Effector memory CD4-positive, alpha-beta T cell (primary cell): Measurements from ENCODE around the gene NR2F1.

Experiments
- DNase-seq, 3 donors: peaks; one replicate each; pipeline ENCODE4 v3.0.0-alpha.2; 2020
- H3K27ac ChIP-seq: 2 replicates; pipeline ENCODE4 v1.7.0; 2013; ENCODE audit warnings: mild to moderate bottlenecking, low read length, moderate library complexity; ENCODE audit not compliant: insufficient read depth, poor library complexity, severe bottlenecking
- H3K27me3 ChIP-seq: replicated peaks from 2 replicates; pipeline ENCODE4 v1.7.0; 2013; ENCODE audit warnings: mild to moderate bottlenecking, low read length; ENCODE audit not compliant: insufficient read depth, control insufficient read depth, poor library complexity, severe bottlenecking
- H3K36me3 ChIP-seq: 2 replicates; pipeline ENCODE4 v1.7.0; 2013; ENCODE audit warnings: mild to moderate bottlenecking, low read length, moderate library complexity; ENCODE audit not compliant: control insufficient read depth, insufficient read depth
- H3K4me1 ChIP-seq: 2 replicates; pipeline ENCODE4 v1.7.0; 2013; ENCODE audit warnings: low read length, mild to moderate bottlenecking; ENCODE audit not compliant: control insufficient read depth, insufficient read depth, poor library complexity, severe bottlenecking
- H3K4me3 ChIP-seq: 2 replicates; pipeline ENCODE4 v1.7.0; 2013; ENCODE audit warnings: low read length, low read depth, mild to moderate bottlenecking; ENCODE audit not compliant: insufficient read depth, poor library complexity, severe bottlenecking
- H3K9me3 ChIP-seq: 2 replicates; pipeline ENCODE4 v1.7.0; 2013; ENCODE audit warnings: mild to moderate bottlenecking, low read length, moderate library complexity; ENCODE audit not compliant: control insufficient read depth

The NR2F1 gene

DNA sequence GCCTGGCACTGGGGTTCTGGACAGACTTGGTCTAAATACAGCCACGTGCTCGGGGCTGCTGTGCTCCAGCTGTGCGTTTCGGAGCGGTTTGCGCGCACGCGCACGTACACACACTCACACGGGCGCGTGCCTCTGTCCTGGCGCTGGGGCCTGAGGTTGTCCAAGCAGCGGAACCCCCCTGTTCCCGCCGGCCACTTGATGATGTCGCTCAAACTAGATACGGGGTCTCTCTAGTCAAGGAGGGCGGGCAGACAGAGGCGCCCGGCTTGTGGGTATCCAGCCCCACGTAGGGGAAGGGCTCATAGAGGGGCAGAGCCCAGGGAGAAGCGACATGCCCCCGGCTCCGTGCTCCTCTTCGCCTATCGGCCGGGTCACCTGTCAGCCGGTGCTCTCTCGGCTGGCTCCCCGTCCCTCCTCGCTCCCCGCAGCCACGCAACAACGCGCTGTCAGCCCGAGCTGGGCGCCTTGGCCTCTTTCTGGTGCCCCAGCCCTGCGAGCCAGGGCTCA, 10.9 kb upstream of the NR2F1 start:
- Histone ChIP-seq H3K27me3 (peaks cover 69% of the 10 kb centered on the region), H3K4me3 (no peak overlapping the region), H3K27ac (no peak overlapping the region), H3K4me1 (peaks cover 22% of the 10 kb centered on the region), H3K9me3 (no peaks in the 10 kb centered on the region), H3K36me3 (no peaks in the 10 kb centered on the region)
- no peak for DNase-seq

DNA sequence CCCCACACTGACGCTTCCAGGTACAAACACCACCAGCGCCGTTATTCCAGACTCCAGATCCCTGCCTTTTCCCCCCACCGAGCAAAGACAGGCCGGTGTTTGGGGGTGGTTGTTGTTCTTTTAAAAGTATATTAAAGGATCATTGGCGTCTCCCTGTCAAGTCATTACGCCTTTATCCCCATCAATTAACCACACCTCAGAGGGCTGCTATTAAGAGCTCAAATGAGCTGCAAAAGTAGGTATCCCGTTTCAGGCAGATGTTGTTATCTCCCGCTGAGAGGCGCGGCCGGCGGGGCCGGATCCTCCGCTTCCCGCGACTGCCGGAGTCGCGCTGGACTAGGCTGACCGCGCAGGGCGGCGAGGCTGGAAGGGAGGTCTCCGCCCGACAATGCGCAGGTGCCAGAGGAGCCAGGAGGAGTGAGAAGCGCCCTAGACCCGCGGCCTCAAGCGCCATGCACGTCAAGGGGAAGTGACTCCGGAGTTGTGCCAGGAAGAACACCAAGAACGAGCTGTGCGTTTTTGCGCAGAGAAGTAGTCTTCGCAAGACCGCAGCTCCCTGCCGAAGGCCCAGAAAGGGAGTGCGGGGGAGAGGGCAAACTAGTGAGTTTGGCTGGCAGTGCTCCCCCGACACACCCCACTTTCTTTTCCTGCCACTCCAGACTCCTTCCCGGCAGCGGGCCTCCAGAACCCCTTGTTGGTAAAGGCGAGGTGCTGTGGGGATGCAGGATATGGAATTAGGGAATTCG, 10.2 kb upstream of the NR2F1 start:
- DNase-seq: no peak
- H3K36me3 ChIP-seq: no peaks in the 10 kb centered on the region
- H3K4me1 ChIP-seq: peaks cover 22% of the 10 kb centered on the region
- no peak overlapping the region for H3K27ac ChIP-seq
- no peaks in the 10 kb centered on the region for H3K9me3 ChIP-seq
- no peak overlapping the region for H3K4me3 ChIP-seq
- peaks cover 69% of the 10 kb centered on the region for H3K27me3 ChIP-seq

DNA sequence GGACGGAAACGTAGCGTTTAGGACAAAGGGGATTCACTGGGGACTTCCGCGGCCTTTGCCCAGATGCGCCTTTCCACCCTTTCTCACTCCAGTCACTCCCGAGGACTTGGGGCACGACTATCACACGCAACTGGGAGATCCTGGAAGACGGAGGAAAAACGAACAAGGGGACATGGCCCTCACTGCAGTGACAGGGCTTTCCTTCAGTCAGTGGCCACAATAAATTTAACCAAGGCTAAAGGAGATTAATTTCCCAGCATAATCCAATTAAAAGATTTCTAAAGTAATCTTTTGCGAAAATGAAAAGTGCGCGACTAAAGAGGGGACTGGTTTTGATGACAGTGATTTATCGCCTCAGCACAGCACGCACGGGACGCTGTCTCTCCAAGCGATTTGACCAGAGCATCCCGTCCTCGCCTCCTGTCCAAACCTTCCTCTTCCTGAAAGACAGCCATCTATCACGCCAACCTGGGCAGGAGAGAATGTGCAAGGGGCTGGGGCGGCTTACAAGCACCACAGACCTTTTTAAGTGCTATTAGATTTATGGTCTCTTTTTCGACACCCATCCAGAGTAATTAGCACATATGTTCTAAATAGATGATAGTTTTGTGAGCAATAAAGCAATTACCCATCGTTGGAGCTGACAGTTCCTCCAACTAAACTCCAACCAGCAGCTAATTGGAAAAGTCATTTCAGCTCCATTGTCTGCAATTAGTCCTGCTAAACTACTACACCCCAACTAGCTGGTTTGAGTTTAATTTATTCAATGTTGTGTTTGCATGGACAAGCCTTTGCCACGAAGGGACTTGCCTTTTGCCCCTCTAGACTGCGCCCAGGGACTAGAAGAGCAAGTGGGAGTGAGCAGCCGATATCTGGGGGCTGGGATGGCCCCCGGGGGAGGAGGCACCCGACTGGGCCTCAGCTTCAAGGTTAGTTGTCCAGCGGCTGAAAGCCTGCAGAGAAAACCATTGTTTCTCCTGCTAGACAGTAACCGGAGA, 9.4 kb upstream of the NR2F1 start:
- peaks cover 73% of the 10 kb centered on the region for H3K27me3 ChIP-seq
- H3K4me1 ChIP-seq: peaks cover 23% of the 10 kb centered on the region
- no peak for DNase-seq
- H3K4me3 ChIP-seq: no peak overlapping the region
- H3K9me3 ChIP-seq: no peaks in the 10 kb centered on the region
- H3K36me3 ChIP-seq: no peaks in the 10 kb centered on the region
- H3K27ac ChIP-seq: no peak overlapping the region

DNA sequence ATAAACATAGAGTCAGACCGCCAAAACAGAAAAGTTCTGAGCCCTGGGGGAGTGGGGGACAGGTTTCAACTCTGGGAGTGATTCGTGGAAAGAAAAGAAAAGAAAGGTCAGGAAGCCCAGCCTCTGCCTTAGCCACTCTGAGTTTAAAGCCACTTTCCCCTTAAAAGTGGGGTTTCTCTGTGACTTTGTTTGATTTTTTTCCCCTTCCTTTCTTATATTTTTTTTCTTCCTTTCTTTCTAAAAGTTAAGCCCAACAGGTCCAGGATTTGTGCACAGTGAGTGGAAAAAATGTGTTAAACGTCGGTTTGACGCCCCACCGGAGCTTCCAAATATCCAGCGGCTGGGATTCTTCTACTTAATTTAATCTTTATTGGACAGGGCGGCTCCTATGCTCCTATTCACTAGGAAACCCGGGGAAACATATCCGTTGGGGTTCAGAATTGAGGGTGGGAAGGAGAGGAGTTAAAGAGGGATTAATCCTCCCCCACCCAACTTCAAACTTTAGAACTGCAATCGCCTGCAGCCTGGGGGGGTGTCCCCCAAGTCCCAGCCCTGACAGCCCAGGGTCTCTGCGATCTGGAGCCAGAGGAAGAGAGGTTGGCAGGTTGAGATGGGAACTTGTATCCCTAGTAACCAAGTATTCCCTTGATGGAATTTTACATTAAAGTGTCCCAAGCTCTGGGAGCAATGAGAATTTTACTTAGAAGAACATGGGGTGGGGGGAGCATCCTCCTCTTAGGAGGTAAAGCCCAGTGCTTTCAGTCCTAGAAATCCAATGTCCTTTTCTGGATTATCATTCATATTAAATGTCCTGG, 8.3 kb upstream of the NR2F1 start:
- Histone ChIP-seq H3K27me3 (peaks cover 79% of the 10 kb centered on the region), H3K4me1 (peaks cover 33% of the 10 kb centered on the region), H3K36me3 (no peaks in the 10 kb centered on the region), H3K27ac (no peak overlapping the region), H3K9me3 (no peaks in the 10 kb centered on the region), H3K4me3 (no peak overlapping the region)
- no peak for DNase-seq

DNA sequence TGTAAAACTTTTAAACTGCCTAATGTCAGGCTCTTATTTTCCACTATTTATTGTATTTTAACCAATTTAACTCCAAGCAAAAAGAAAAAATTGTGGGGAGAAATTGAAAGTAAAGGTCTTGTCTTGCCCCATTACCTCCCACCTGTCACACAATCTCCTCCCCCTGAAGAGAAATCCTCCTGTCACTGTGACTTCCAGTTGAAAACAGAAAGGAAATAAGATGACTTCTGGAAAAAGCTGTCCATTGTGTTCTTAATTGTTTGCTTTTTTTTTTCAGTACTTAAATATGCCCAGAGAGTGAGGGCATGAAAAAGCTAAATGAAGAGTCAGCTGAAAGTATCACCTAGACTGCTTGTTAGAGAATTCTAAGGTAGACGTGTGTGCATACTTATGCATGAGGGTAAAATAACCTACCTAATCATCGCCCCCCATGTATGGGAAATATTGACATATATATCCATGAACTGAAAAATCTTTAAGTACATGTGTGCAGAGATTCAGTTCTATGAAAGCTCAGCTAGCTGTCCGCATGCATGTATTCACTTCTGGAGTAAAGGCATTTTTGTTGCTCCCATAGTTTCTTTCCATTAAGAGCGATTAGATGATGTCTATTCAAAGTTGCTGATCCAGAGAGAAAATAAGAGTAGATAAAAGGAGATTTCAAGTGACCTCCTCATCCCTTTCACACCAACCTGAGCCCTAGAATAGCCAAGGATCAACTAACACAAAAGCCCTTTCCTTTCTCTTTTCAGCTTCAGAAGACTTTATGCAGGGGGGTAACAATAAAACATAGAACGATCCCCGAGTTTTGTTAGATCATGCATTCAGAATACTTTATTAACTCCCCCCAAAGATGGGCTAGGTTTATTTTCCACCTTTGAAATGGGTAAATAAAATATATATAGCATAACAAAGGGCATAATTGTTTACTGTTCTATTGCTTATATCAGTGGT, 7.3 kb upstream of the NR2F1 start:
- peaks cover 78% of the 10 kb centered on the region for H3K27me3 ChIP-seq

DNA sequence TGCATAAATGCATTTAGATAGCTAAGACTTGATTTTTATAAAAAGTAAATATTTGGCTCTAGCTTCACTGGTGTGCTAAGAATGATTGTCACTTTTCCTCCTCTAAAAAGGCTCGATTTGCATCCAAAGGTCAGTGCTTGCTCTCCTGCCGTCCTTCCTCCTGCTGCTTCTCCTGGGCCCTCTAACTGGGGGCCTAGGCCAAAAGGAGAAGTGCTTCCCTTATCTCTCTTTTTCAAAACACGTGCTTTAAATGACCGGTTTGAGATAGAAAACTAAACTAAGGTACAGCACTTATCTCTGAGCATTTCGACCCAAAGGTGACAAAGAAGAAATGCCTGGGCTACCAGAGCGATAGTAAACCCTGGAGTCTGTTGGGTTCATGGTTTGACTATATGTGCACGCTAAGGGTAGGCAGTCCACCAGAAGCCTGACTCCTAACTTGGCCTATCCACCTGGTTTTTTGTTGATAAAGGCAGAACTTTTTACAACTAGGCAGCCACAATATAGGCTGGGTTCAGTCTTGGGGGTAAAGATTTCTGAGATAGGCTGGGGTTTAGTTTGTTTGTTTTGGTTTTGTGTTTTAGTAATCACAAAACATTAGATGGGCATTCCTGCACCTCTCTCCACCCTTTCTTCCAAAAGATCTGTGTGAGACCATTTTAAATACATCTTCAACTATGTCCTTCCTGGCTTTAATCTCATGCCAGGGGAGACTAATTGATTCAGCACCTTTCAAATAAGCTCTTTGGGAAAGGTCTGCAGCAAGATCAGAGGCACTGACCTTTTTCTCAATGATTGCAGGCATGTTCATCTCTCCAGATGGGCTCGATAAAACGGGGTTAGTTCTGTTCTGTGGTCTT, 5.8 kb upstream of the NR2F1 start:
- peaks cover 37% of the 10 kb centered on the region for H3K4me1 ChIP-seq
- peaks cover 75% of the 10 kb centered on the region for H3K27me3 ChIP-seq
- no peak for DNase-seq
- no peaks in the 10 kb centered on the region for H3K9me3 ChIP-seq
- no peaks in the 10 kb centered on the region for H3K36me3 ChIP-seq
- no peak overlapping the region for H3K4me3 ChIP-seq
- H3K27ac ChIP-seq: no peak overlapping the region

More for the DNA sequence above, 7.3 kb upstream of the NR2F1 start:
- H3K36me3 ChIP-seq: no peaks in the 10 kb centered on the region
- no peak for DNase-seq
- no peak overlapping the region for H3K4me3 ChIP-seq
- H3K4me1 ChIP-seq: peaks cover 40% of the 10 kb centered on the region
- H3K27ac ChIP-seq: no peak overlapping the region
- H3K9me3 ChIP-seq: no peaks in the 10 kb centered on the region

DNA sequence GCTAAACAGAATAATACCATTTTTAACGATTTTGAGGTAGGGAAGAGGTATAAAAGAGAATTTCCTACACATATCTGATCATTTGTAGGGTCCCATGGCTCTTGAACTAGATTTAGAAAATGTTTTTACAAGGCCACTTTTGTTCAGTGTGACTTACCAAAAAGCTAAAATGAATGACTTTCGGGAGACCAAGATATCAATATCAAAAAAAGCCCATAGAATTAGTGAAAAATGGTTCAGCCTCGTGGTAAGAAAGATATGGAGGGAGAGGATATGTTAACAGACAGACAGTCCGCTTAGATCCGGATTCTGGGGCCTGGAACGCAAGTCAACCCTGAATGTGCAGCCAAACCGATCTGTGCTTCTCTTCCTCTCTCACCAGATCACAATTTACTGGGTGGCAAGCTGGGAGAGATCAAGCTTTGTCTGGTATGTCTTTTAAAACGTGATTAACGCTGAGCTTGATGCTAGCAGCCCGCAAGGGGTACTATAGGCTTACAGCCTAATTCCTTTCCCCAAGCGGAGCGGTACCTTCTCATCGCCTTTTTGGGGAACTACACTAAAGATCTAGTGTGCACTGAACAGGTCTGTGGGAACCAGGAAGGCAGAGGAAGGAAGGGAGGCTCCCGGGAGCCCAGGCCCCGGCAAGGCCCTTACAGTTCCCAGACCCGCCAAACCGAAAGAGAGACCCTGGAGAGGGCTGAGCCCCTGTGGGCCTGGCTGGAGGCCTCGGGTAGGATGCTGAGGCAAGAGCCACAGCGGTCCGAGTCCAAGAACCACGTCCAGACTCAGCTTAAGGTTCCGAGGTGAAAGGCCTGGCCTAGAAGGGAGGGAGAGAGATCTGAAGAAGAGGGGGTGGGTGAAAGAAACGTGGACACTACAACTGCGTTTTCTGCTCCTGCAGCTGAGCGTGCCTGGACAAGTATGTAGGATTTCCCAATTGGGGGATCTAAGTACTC, 4.9 kb upstream of the NR2F1 start:
- Histone ChIP-seq H3K4me1 (peaks cover 36% of the 10 kb centered on the region), H3K9me3 (no peaks in the 10 kb centered on the region), H3K27ac (no peak overlapping the region), H3K36me3 (no peaks in the 10 kb centered on the region), H3K4me3 (no peak overlapping the region), H3K27me3 (peaks cover 77% of the 10 kb centered on the region)
- DNase-seq: no peak
